HepG2 (cell line): ENCODE data around the gene GJC2. TPM values are rescaled to one million over a fixed set of nuclear protein-coding genes. Genes with fewer than 3 reads are reported as not detected.

Experiments
- DNMT1 ChIP-seq: sonication (generic); formaldehyde crosslinking; IDR thresholded peaks from 2 replicates; pipeline ENCODE4 v1.5.1; 2020; ENCODE audit warnings: mild to moderate bottlenecking, missing genetic modification reagents
- HMGA1 ChIP-seq: sonication (generic); formaldehyde crosslinking; conservative IDR thresholded peaks from 2 replicates; pipeline ENCODE4 v1.4.0; 2020; ENCODE audit warnings: missing genetic modification reagents
- HOXA9 ChIP-seq: sonication (generic); formaldehyde crosslinking; IDR thresholded peaks from 2 replicates; pipeline ENCODE4 v1.8.1; 2022; ENCODE audit warnings: missing genetic modification reagents, mild to moderate bottlenecking, moderate library complexity, borderline replicate concordance
- KDM5A ChIP-seq: fragments of 200-600 bp; sonication (generic); IDR thresholded peaks from 2 replicates; pipeline ENCODE4 v1.7.0; 2018; ENCODE audit warnings: antibody characterized with exemption, mild to moderate bottlenecking, low read length, borderline replicate concordance
- KLF13 ChIP-seq: sonication (generic); formaldehyde crosslinking; IDR thresholded peaks from 2 replicates; pipeline ENCODE4 v1.4.0; 2020; ENCODE audit warnings: mild to moderate bottlenecking, missing genetic modification reagents
- NFE2L2 ChIP-seq: fragments of 150-350 bp; IDR thresholded peaks from 2 replicates; pipeline ENCODE4 v1.6.1; 2014; ENCODE audit warnings: low read length
- PLSCR1 ChIP-seq: sonication (generic); formaldehyde crosslinking; IDR thresholded peaks from 2 replicates; pipeline ENCODE4 v1.5.0; 2020; ENCODE audit warnings: missing genetic modification reagents, mild to moderate bottlenecking, borderline replicate concordance
- SATB2 ChIP-seq: sonication (generic); formaldehyde crosslinking; IDR thresholded peaks from 2 replicates; pipeline ENCODE4 v1.5.0; 2020; ENCODE audit warnings: missing genetic modification reagents
- STAT5B ChIP-seq: sonication (generic); formaldehyde crosslinking; IDR thresholded peaks from 2 replicates; pipeline ENCODE4 v1.4.0; 2020; ENCODE audit warnings: missing genetic modification reagents
- WIZ ChIP-seq: sonication (generic); formaldehyde crosslinking; IDR thresholded peaks from 2 replicates; pipeline ENCODE4 v1.5.1; 2020; ENCODE audit warnings: mild to moderate bottlenecking, missing genetic modification reagents
- ZBTB34 ChIP-seq: sonication (generic); formaldehyde crosslinking; IDR thresholded peaks from 2 replicates; pipeline ENCODE4 v1.8.0; 2022; ENCODE audit warnings: mild to moderate bottlenecking, missing genetic modification reagents
- ZFP91 ChIP-seq: sonication (generic); formaldehyde crosslinking; IDR thresholded peaks from 2 replicates; pipeline ENCODE4 v1.9.0; 2022; ENCODE audit warnings: missing genetic modification reagents, mild to moderate bottlenecking, borderline replicate concordance
- ZNF207 ChIP-seq: fragments of 450-650 bp; IDR thresholded peaks from 2 replicates; pipeline ENCODE4 v1.6.1; 2016; ENCODE audit warnings: antibody characterized with exemption, borderline replicate concordance
- ZNF333 ChIP-seq: sonication (generic); formaldehyde crosslinking; IDR thresholded peaks from 2 replicates; pipeline ENCODE4 v1.4.0; 2020; ENCODE audit warnings: mild to moderate bottlenecking, missing genetic modification reagents, borderline replicate concordance
- ZNF563 ChIP-seq: sonication (generic); formaldehyde crosslinking; IDR thresholded peaks from 2 replicates; pipeline ENCODE4 v1.8.0; 2022; ENCODE audit warnings: mild to moderate bottlenecking, moderate library complexity, missing genetic modification reagents
- ZSCAN22 ChIP-seq: sonication (generic); formaldehyde crosslinking; IDR thresholded peaks from 2 replicates; pipeline ENCODE4 v1.4.0; 2020; ENCODE audit warnings: mild to moderate bottlenecking, missing genetic modification reagents
- polyA plus RNA-seq, 8 experiments: library from polyadenylated mRNA; depleted of rRNA in 3 of 8; stranded (reverse) in 7 of 8; unstranded in 1 of 8; fragments of >200 nt; fragmentation: Illumina TruSeq in 4 of 8; extraction: Trizol in 4 of 8; gene quantifications; 2 replicates each; pipeline versions ENCODE4 v1.2.1 to v1.2.3, GENCODE V29; 2011 to 2016; ENCODE audit warnings: low read depth in 4 of 8, missing spikeins in 1 of 8, mixed read lengths in 1 of 8; ENCODE audit not compliant: insufficient read depth in 1 of 8
- total RNA-seq, 5 experiments: library from RNA; depleted of rRNA; stranded (reverse); fragments of >200 nt; fragmentation: Illumina TruSeq; extraction: Trizol; gene quantifications; 2 replicates each; pipeline ENCODE4 v1.2.3, GENCODE V29; 2016; ENCODE audit warnings: low read depth in 1 of 5
- TF ChIP-seq, protein P1 (sequence below): sonication (generic); formaldehyde crosslinking; IDR thresholded peaks from 2 replicates; pipeline ENCODE4 v1.8.0; 2022; ENCODE audit warnings: mild to moderate bottlenecking, missing genetic modification reagents; ENCODE audit not compliant: insufficient replicate concordance
- TF ChIP-seq, protein P2 (sequence below): sonication (generic); formaldehyde crosslinking; IDR thresholded peaks from 2 replicates; pipeline ENCODE4 v1.4.0; 2020; ENCODE audit warnings: mild to moderate bottlenecking, missing genetic modification reagents
- TF ChIP-seq, protein P3 (sequence below): sonication (generic); formaldehyde crosslinking; conservative IDR thresholded peaks from 2 replicates; pipeline ENCODE4 v1.4.0; 2020; ENCODE audit warnings: mild to moderate bottlenecking, missing genetic modification reagents, moderate library complexity

Gene GJC2
- total and polyA plus RNA-seq, 2 of the 13 experiments (the other 11 are each of a cell fraction or from before 2014, with no cell fraction given) = 1.6 to 3.8 TPM

DNA sequence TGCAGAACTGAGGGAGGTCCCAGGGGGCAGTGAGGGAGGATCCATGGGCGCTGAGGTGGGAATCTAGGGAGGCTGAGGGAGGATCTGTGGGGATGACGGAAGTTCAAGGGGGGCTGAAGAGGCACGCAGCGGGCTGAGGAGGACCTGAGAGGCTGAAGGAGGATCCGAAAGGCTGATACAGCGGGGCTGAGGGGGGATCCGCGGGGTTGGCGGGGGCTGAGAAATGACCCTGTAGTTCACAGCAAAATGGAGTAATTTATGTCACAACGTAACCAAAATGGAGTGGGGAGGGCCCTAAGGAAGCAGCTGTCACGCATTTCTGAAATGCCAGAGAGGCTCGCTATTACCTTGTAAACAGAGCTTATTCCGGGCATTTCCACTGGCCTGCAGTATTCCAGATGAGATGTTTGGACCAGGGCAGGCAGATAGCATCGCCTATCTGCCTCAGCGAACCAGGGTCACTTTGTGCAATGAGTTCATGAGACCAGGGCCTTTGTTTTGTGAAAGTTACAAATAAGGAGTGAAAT is 39.7 kb upstream of the GJC2 start (continued):
- no peak for TF ChIP-seq ZFP91 (CRISPR knock-in tag)
- no peak for TF ChIP-seq SATB2 (CRISPR knock-in tag)
- TF ChIP-seq, protein P1, sequence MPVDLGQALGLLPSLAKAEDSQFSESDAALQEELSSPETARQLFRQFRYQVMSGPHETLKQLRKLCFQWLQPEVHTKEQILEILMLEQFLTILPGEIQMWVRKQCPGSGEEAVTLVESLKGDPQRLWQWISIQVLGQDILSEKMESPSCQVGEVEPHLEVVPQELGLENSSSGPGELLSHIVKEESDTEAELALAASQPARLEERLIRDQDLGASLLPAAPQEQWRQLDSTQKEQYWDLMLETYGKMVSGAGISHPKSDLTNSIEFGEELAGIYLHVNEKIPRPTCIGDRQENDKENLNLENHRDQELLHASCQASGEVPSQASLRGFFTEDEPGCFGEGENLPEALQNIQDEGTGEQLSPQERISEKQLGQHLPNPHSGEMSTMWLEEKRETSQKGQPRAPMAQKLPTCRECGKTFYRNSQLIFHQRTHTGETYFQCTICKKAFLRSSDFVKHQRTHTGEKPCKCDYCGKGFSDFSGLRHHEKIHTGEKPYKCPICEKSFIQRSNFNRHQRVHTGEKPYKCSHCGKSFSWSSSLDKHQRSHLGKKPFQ (CRISPR knock-in tag) = no peak
- no peak for TF ChIP-seq STAT5B (CRISPR knock-in tag)
- no peak for TF ChIP-seq DNMT1 (CRISPR knock-in tag)
- no peak for TF ChIP-seq KLF13 (CRISPR knock-in tag)
- TF ChIP-seq NFE2L2 = no peak
- no peak for TF ChIP-seq ZNF563 (CRISPR knock-in tag)
- no peak for TF ChIP-seq HOXA9 (CRISPR knock-in tag)
- TF ChIP-seq, protein P2, sequence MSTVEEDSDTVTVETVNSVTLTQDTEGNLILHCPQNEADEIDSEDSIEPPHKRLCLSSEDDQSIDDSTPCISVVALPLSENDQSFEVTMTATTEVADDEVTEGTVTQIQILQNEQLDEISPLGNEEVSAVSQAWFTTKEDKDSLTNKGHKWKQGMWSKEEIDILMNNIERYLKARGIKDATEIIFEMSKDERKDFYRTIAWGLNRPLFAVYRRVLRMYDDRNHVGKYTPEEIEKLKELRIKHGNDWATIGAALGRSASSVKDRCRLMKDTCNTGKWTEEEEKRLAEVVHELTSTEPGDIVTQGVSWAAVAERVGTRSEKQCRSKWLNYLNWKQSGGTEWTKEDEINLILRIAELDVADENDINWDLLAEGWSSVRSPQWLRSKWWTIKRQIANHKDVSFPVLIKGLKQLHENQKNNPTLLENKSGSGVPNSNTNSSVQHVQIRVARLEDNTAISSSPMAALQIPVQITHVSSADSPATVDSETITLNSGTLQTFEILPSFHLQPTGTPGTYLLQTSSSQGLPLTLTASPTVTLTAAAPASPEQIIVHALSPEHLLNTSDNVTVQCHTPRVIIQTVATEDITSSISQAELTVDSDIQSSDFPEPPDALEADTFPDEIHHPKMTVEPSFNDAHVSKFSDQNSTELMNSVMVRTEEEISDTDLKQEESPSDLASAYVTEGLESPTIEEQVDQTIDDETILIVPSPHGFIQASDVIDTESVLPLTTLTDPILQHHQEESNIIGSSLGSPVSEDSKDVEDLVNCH (CRISPR knock-in tag) = no peak
- no peak for TF ChIP-seq PLSCR1
- TF ChIP-seq WIZ (CRISPR knock-in tag) = no peak
- TF ChIP-seq HMGA1 (CRISPR knock-in tag) = no peak
- TF ChIP-seq, protein P3, sequence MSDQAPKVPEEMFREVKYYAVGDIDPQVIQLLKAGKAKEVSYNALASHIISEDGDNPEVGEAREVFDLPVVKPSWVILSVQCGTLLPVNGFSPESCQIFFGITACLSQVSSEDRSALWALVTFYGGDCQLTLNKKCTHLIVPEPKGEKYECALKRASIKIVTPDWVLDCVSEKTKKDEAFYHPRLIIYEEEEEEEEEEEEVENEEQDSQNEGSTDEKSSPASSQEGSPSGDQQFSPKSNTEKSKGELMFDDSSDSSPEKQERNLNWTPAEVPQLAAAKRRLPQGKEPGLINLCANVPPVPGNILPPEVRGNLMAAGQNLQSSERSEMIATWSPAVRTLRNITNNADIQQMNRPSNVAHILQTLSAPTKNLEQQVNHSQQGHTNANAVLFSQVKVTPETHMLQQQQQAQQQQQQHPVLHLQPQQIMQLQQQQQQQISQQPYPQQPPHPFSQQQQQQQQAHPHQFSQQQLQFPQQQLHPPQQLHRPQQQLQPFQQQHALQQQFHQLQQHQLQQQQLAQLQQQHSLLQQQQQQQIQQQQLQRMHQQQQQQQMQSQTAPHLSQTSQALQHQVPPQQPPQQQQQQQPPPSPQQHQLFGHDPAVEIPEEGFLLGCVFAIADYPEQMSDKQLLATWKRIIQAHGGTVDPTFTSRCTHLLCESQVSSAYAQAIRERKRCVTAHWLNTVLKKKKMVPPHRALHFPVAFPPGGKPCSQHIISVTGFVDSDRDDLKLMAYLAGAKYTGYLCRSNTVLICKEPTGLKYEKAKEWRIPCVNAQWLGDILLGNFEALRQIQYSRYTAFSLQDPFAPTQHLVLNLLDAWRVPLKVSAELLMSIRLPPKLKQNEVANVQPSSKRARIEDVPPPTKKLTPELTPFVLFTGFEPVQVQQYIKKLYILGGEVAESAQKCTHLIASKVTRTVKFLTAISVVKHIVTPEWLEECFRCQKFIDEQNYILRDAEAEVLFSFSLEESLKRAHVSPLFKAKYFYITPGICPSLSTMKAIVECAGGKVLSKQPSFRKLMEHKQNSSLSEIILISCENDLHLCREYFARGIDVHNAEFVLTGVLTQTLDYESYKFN (CRISPR knock-in tag) = no peak; the same call in 1 of the 2 replicates
- TF ChIP-seq KDM5A = no peak
- TF ChIP-seq ZNF333 = no peak
- no peak for TF ChIP-seq ZNF207
- no peak for TF ChIP-seq ZSCAN22 (CRISPR knock-in tag)
- no peak for TF ChIP-seq ZBTB34 (CRISPR knock-in tag)
